T follicular helper cell (primary cell): Measurements from ENCODE around the gene INSL4.

Experiments
- DNase-seq: peaks from one replicate; pipeline ENCODE4 v3.0.0-alpha.2; 2020; ENCODE audit warnings: low read depth
- total RNA-seq, 2 experiments: gene quantifications; one replicate each; lab custom pipeline; 2026; lab: John Stamatoyannopoulos, UW

INSL4 gene
- 0 to 0.04 reads per million in 2 experiments for total RNA-seq

DNA sequence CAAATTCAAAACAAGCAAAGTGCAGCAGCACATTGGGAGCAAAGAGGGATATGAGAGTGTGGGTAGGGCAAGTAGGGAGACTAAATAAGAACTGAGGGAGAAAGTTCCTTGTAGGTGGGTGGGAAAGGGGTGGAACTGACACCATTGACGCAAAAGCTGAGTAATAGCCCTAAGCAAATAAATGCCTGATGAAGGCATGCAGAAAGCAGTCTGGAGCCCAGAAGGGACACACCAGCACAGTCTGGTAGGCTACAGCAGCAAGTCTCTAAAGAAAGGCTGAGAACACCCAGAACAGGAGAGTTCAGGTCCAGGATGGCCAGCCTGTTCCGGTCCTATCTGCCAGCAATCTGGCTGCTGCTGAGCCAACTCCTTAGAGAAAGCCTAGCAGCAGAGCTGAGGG lies at the start of gene INSL4:
INSL4 (plus strand) TSS at position 208 of the 400 bp plus-strand sequence; CDS start at position 313, 105 bp downstream.
- DNase-seq = no peak

DNA sequence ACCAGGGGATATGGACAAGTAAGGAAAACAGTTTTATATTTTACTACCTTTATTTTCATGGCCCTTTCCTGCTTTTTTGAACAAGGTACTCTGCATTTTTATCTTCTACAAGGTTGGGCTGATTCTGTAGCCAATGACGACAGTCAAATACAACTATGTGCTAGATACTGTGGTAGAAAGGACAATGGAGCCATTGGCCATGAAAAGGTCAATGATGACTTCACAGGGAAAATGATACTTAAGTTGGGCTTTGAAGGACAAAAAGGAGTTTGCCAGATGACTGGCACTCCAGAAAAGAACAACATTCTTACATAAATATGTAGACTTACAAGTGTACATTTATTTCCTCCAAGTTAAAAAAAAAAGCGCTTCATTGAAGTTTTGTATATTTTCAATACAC lies 46.4 kb upstream of the INSL4 start:
- no peak for DNase-seq

DNA sequence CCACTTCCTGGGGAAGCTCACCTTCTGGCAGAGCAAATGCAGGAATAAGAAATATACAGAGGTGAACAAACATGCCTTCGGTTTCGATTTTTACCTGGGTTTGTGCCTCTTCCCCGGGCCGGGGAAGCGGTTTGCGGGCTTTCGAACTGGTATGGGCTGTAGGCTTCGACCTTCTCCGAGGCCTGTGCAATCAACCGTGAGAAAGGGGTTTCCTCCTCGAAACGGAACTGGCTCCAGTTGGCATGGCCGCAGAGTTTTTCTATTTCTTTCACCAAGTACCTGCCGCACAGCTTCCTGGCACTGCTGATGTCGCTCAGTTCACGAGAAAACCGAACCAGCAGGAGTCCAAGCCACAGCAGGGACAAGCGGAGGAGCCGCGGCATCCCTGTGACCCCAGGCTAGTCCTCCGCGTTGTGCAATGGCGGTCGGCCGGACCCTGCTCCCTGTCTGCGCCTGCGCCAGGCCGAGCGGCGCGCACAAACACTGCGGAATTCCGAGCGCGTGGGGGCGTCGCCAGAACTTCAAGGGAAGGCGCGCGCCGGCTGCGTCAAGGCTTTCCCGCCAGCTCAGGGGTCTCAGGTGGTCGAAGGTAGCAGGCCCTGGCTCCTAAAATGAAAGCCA lies 45.9 kb upstream of the INSL4 start, which contains the start of gene INSL6:
INSL6 (minus strand) TSS at position 420 of the 621 bp plus-strand sequence; CDS start at position 383, 37 bp downstream.
- DNase-seq = no peak

DNA sequence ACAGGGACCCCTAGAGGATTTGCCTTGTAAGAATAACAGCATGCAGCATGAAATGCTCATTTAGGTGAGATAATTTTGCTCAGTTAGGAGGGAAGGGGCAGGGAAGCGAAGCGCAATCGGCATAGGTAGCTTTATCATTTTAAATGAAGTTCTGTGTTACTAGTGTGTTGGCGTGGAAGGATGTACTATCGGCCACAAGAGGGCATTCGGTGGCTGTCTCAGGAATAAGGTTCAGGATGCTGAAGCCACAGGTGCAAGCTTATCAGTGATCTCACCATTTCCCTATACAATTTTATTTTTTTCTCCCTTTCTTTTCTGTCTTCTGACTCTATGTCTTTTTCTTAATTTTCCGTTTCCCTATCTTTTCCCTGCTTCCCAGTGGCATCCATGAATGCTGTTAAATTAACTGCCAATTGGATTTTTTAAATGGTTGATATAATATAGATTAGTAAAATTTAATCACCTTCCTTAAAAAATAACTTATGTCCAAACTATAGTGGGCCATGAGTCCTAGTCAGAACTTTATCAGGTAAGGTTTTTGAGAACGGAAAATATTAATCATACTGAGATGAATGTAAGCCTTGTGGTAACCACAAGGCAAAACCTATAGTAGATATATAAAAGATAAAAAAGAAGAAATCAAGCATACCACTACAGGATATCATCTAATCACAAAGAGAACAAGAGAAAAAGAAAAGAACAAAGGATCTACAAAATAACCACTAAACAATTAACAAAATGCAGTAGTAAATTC lies 44.6 kb upstream of the INSL4 start:
- DNase-seq = peak; percentile 39

DNA sequence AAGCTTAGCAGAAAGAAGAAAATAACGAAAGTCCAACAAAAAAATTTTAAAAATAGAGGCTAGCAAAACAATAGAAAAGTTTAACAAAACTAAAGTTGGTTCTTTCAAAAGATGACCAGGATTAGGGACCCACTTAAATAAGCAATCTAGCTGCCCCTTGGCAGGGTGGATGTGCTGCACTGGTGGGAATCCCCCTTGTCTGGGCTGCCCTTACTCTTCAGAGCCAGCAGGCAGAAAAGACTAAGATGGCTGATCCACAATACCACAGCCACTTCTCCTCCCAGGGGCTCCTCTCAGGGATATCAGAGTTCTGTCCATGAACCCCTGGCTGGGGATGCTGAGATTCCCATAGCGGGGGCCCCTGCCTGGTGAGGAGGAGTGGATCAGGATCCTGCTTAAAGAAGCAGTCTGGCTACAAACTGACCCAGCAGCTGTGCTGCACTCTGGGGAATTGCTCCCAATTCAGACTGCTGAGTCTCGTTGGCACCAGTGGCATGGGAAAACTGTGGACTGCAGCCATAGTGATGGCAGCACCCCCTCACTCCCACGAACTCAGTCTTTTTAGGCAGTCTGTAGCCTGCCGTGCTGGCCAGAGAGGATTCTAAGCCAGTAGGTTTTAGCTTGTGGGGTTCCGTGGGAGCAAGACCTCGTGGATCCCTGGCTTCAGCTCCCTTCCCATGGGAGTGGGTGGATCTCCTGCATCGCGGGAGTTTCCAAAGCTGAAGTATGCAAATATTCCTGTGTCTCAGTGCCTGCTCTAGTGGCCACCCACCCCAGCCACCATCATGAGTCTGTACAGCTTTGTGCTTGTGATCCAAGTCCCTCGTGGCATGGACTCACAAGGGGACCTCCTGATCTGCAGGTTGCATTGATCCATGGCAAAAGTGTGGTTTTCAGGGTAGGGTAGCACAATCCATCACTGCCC lies 42.9 kb upstream of the INSL4 start:
- no peak for DNase-seq

DNA sequence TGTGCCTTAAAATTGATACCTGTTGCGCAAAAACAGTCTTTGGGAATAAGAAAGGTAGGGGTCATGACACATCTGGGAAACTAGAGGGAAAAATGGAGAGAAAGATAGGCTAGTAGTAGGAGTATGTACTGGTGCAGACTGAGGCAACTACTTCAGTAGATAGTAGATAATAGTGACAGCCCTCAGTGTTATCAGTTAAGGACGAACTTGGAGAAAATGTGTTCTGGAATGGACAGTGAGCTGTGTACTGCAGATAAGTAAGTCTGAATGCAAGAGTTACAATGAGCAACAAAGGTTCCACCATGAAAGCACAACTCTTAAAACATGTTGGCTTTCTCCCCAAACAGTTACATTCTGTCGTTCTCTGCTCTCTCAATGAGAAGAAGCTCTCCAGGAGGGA lies 39.2 kb upstream of the INSL4 start:
- DNase-seq = no peak

DNA sequence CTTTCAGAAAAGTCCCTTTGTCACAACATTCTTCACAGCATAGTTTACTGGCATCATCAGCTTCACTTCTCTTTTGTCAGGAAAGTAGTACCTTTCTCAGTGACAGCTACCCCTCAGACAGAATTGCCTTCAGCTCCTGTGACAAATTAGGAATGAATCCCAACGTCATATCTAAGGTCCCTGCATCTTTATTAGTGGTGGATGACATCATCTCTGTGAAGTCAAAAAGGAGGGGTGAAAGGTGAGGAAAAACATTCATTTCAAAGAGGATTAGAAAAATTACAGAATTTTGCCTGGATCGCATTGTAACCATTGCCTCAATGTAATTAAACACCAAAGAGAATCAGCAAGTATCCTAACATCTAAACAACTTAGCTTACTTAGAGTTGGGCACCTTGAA lies 37.9 kb upstream of the INSL4 start:
- no peak for DNase-seq

DNA sequence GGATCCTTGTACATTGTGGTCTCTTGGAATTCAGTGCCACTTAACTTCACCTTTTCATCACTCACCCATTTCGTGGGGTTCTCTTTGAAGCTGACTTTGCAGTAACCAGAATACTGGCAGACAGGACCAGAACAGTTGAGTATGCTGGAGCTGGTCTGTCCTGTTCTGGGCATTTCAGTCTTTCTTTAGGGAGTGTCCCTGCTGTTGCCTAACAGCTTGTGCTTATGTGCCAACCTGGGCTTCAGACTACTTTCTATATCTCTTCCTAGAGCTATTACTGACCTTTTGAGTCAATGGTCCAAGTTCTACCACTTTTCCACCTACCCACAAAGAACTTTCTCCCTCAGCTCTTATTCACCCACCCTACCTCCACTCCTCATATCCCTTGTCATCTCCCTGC lies 35.8 kb upstream of the INSL4 start:
- DNase-seq = no peak

DNA sequence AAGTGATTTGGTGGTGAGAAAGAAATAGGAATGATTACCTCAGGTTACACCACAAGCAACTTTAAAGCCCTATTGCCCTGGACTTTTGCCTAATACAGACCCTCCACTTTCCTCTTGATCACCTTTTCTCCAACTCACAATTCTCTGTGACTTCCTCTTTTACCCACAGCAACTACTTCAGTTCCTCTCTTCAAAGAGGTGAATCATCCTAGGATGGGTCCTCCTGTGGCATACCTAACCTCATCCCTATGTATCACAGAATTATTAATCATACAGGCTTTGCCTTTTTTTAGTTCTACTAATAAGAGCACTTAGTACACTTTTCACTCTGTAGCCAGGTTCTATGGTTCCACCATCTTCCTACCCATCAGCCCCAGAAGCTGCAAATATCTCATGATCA lies 26.1 kb upstream of the INSL4 start:
- DNase-seq = no peak

DNA sequence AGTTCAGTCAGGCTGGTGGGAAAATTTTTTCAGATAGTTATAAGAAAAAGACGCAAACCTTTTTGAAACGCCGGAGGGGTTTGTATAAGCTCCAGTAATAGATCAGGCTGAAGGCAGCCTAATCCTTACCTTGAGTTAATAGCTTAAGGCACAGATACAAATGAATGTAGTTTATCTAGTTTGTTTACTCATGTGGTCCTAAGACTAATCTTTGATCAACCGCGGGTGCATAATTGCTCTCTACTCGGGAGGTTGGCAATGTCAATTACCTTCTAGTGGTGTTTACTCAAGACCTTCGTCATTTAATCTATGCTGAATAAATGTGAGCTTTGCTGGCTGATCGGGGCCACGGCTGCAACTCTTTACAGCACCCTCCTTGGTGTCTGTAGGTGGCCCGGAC lies 665 bp upstream of the INSL4 start:
- DNase-seq = no peak

DNA sequence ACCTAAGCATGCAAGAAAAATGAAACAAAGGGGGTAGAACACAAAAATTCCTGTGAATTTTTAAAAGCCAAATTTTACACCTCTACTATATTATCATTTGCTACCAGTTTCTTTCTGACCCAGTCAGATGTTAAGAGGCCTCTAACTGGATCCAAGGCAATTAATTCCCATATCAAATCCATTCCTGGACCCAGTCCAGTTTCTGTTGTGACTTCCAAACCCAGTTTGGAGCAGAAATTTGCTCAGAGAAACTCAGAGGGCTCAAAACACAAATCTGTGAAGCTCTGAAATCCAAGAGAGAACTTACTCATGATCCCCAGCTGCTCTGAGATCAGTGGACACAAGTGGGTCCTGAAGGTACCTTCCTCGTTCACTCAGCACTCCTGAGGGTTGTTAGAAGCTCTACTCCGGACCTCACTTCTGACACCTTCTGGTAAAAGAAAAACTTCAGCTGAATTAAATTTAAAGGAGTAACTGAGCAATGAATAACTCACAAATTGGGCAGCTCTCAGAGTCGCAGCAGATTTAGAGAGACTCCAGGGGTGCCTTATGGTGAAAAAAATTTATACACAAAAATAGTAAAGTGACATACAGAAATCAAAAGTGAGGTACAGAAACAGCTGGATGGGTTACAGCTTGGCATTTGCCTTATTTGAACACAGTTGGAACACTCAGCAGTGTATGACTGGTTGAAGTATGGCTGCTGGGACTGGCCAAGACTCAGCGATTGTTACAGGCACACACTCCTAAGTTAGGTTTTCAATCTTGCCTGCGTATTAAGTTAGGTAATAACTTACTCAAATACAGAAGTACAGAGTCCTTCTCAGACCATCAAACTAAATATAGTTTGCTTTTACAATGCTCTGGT lies 32.4 kb downstream of the INSL4 start:
- no peak for DNase-seq

DNA sequence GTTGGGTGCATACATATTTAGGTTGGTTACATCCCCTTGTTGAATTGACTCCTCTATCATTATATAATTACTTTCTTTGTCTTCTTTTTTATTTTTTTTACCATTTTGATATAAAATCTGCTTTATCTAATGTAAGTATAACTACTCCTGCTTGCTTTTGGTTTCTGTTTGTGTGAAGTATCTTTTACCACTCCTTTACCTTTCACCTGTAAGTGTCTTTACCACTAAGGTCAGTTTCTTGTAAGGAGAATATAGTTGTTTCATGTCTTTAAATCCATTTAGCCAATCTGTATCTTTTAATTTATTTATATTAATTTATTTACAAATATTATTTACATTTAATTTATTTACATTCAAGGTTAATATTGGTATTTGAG lies 33.0 kb downstream of the INSL4 start:
- DNase-seq = no peak

DNA sequence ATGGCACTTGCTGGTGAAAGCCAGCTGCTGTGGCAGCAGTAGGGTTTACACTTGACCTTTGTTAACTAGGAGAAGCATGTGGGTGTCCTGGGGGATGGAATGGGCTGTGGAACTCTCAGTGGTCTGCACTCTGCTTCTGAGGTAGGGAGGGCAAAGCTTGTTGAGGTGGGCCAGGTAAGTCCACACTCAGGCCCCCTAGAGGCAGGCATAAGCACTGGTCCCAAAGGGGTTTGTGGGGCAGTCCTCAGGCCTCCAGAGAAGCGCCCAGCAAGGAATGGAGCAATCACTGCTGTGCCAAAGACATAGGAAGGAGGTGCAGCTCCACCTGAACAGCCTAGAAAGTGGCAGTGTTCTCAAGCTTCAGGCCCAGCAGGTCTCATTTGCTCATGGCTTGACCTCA lies 34.7 kb downstream of the INSL4 start:
- DNase-seq = no peak

DNA sequence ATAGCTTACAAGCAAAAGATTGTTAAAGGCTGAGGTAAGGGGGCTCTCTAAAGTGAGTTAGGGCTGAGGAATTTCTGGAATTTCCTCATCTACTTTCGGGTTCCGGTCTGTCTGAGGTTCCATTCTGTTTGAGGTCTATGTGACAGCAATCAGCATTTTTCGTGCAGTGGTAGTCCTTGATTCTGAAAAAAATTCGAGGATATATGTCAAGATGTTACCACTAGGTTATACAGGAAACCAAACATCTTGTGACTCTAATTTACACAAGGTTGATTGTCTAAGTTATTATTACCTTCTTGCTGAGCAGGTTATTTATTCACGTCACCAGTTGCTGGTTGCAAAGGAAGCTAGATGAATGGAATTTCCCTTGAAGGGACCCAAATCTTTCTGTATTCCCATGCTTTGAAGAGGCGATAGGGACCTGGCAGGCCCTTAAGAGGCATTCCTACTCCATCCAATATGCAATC lies 38.1 kb downstream of the INSL4 start:
- DNase-seq = no peak

DNA sequence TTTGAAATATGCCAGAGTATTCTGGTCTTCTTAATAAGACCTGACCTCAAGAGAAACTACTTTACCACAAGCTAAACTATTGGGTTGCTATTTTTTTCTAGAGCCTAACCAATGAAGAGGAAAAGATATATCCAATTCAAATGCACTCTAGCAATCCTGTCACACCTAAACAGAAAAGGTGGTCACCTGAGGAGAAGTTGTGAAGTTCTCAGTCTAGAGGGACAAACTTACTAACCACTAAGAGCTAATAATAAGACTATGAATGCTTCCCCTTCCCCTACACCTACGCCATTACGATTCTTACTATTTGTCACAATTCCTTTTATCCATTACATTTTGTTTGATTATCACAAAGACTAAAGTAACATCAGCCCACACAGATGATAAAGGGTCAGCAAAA lies 43.6 kb downstream of the INSL4 start:
- DNase-seq = no peak

DNA sequence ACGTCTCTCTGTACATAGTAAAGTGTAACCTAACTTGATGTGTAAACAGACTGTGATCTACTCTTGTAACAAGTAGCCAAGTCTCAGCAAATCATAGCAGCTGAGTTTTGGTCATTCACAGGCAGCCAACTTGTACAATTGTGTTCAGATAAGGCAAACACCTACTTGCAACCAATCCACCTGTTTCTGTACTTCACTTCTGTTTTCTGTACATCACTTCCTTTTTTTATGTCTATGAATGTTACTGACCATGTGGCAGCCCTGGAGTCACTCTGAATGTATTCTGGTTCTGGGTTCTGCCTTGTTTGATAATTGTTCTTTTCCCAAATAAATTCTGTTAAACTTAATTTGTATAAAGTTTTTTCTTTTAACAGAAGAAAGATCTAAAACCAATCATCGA lies 47.3 kb downstream of the INSL4 start:
- DNase-seq = no peak
